CD4-positive, alpha-beta T cell (primary cell): Measurements from ENCODE around the gene LOXL1. TPM values are rescaled to one million over a fixed set of nuclear protein-coding genes. Genes with fewer than 3 reads are reported as not detected.

Source experiments
- ATAC-seq: fragments of 200-7000 bp; cut with Tn5 transposase; one replicate; pipeline ENCODE4 v1.10.0; 2022; ENCODE audit warnings: mild to moderate bottlenecking; ENCODE audit not compliant: poor library complexity
- CTCF ChIA-PET: fragments of 350-600 bp; sonication (Branson Sonifier 250); formaldehyde crosslinking; loops from one replicate; lab custom pipeline; 2021; ENCODE audit warnings: antibody characterized with exemption, inconsistent platforms; lab: Charles Lee
- POLR2A ChIA-PET: fragments of 350-600 bp; sonication (Branson Sonifier 250); formaldehyde crosslinking; loops from one replicate; lab custom pipeline; 2021; ENCODE audit warnings: antibody characterized with exemption, inconsistent platforms; lab: Charles Lee
- DNase-seq, 14 experiments: peaks; one replicate each; pipeline ENCODE4 v3.0.0-alpha.2; 2013 to 2020; ENCODE audit warnings: mixed read lengths in 2 of 14
- H3K27ac ChIP-seq, 2 donors: one replicate each; pipeline versions ENCODE4 v1.5.1 to v1.7.0; 2013; ENCODE audit warnings: low read length in 2 of 2, low read depth in 1 of 2, mild to moderate bottlenecking in 1 of 2
- H3K27me3 ChIP-seq, 2 experiments: 1 replicate in 1 of 2; 2 replicates in 1 of 2; pipeline versions ENCODE4 v1.6.1 to v1.7.0; 2013; ENCODE audit warnings: low read length in 2 of 2, control low read depth in 1 of 2, mild to moderate bottlenecking in 1 of 2, moderate library complexity in 1 of 2; ENCODE audit not compliant: insufficient read depth in 2 of 2, control insufficient read depth in 1 of 2
- H3K36me3 ChIP-seq: one replicate; pipeline ENCODE4 v1.6.1; 2013; ENCODE audit warnings: low read length, control low read depth; ENCODE audit not compliant: insufficient read depth
- H3K4me1 ChIP-seq: one replicate; pipeline ENCODE4 v1.6.1; 2013; ENCODE audit warnings: low read length, control low read depth; ENCODE audit not compliant: insufficient read depth
- H3K4me3 ChIP-seq: one replicate; pipeline ENCODE4 v1.5.1; 2013; ENCODE audit warnings: mild to moderate bottlenecking, low read length, moderate library complexity
- H3K9me3 ChIP-seq, 2 experiments: 1 replicate in 1 of 2; 2 replicates in 1 of 2; pipeline versions ENCODE4 v1.6.1 to v1.7.0; 2013; ENCODE audit warnings: low read length in 2 of 2, mild to moderate bottlenecking in 2 of 2, control low read depth in 1 of 2, moderate library complexity in 1 of 2; ENCODE audit not compliant: control insufficient read depth in 1 of 2, insufficient read depth in 1 of 2
- H3K27ac Mint-ChIP-seq: one replicate; pipeline ENCODE4 v1.8.0; 2020; ENCODE audit warnings: mixed read lengths
- H3K27me3 Mint-ChIP-seq: one replicate; pipeline ENCODE4 v1.8.0; 2021; ENCODE audit warnings: mixed read lengths
- H3K36me3 Mint-ChIP-seq: one replicate; pipeline ENCODE4 v1.8.0; 2021; ENCODE audit warnings: low read depth, mixed read lengths
- H3K4me1 Mint-ChIP-seq: one replicate; pipeline ENCODE4 v1.8.0; 2021; ENCODE audit warnings: low read depth, mixed read lengths
- H3K4me3 Mint-ChIP-seq: one replicate; pipeline ENCODE4 v1.8.0; 2020; ENCODE audit warnings: mild to moderate bottlenecking, mixed read lengths
- H3K9me3 Mint-ChIP-seq: one replicate; pipeline ENCODE4 v1.8.0; 2020; ENCODE audit warnings: mixed read lengths
- CTCF ChIP-seq: fragments of 200-600 bp; IDR thresholded peaks from one replicate; pipeline ENCODE4 v1.8.0; 2022; ENCODE audit warnings: antibody characterized with exemption, mild to moderate bottlenecking
- intact Hi-C, 2 experiments: fragments of 100-400 bp; cut with DNase I in 1 of 2; cut with micrococcal nuclease in 1 of 2; formaldehyde crosslinking; loops; one replicate each; pipeline versions ENCODE4 v1.15.1 to v1.9.0; 2023 to 2025; cut with DNase I, micrococcal nuclease
- total RNA-seq, 174 experiments: library from RNA in 2 of 174; stranded (reverse) in 2 of 174; gene quantifications; one replicate each; pipeline ENCODE4 v1.2.3 and lab custom pipeline; 2021 to 2026

LOXL1 gene
- total RNA-seq, 2 experiments from 2014 or later = 3.0 to 3.5 TPM

GRCh38 chr15:73902121-73903020 is 23.9 kb upstream of the LOXL1 start:
- Histone ChIP-seq H3K4me3 (no peak overlapping the region), H3K36me3 (no peaks in the 10 kb centered on the region), H3K9me3 (no peaks in the 10 kb centered on the region), H3K4me1 (peaks cover 1% of the 10 kb centered on the region), H3K27ac (no peak overlapping the region), H3K27me3 (no peaks in the 10 kb centered on the region)
- no peak overlapping the region for H3K4me3 Mint-ChIP-seq
- ChIA-PET CTCF (no interaction called here), POLR2A (no interaction called here)
- no peak for DNase-seq
- TF ChIP-seq CTCF = no peak
- H3K9me3 Mint-ChIP-seq = no peaks in the 10 kb centered on the region
- peaks cover 6% of the 10 kb centered on the region for H3K36me3 Mint-ChIP-seq
- H3K27me3 Mint-ChIP-seq = no peaks in the 10 kb centered on the region
- no peak for ATAC-seq
- H3K27ac Mint-ChIP-seq = no peak overlapping the region
- intact Hi-C loops = no loop called here
- H3K4me1 Mint-ChIP-seq = no peaks in the 10 kb centered on the region

GRCh38 chr15:73904026-73904815 is 22.0 kb upstream of the LOXL1 start:
- intact Hi-C loops = no loop called here
- Mint-ChIP-seq H3K36me3 (peaks cover 11% of the 10 kb centered on the region), H3K9me3 (no peaks in the 10 kb centered on the region), H3K27me3 (no peaks in the 10 kb centered on the region), H3K4me3 (no peak overlapping the region), H3K27ac (no peak overlapping the region), H3K4me1 (no peaks in the 10 kb centered on the region)
- Histone ChIP-seq H3K27ac (no peak overlapping the region), H3K9me3 (no peaks in the 10 kb centered on the region), H3K4me3 (no peak overlapping the region), H3K36me3 (no peaks in the 10 kb centered on the region), H3K27me3 (no peaks in the 10 kb centered on the region), H3K4me1 (no peaks in the 10 kb centered on the region)
- CTCF ChIA-PET = no interaction called here
- POLR2A ChIA-PET = no interaction called here
- no peak for ATAC-seq
- no peak for TF ChIP-seq CTCF
- no peak for DNase-seq

DNA sequence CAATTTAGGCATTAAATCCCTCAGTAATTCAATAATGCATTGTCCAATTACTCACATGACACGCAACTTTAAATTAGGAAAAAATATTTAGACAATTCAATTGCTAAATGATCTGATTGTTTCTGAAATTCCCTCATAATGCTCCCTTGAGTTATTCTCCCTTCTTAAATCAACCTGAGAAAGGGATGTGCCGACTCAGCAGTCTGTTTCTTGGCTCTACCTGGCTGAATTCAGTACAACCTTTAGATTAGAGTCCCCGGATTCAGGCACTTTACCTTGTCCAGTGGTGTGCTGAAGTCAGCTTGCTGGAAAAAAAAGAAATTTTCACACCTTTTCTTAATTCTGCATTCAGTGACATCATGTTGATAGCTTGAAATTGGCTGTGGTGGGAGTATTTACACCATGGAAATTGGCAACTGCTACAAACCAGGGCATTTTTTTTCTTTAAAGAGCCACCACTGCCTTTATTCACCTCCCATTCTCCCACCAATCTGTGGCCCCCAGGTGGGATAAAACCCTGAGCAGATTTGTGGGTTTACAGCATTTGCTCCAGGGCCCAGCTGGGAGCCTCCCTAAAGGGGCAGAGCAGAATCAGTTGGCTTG is 20.9 kb upstream of the LOXL1 start:
- Histone ChIP-seq H3K36me3 (no peaks in the 10 kb centered on the region), H3K4me3 (no peak overlapping the region), H3K27ac (no peak overlapping the region), H3K4me1 (no peaks in the 10 kb centered on the region), H3K27me3 (no peaks in the 10 kb centered on the region), H3K9me3 (no peaks in the 10 kb centered on the region)
- no peaks in the 10 kb centered on the region for H3K9me3 Mint-ChIP-seq
- no peak for TF ChIP-seq CTCF
- no peak overlapping the region for H3K4me3 Mint-ChIP-seq
- peaks cover 11% of the 10 kb centered on the region for H3K36me3 Mint-ChIP-seq
- H3K4me1 Mint-ChIP-seq = no peaks in the 10 kb centered on the region
- DNase-seq (no peak), ATAC-seq (no peak)
- ChIA-PET CTCF (no interaction called here), POLR2A (no interaction called here)
- no peaks in the 10 kb centered on the region for H3K27me3 Mint-ChIP-seq
- intact Hi-C loops = no loop called here
- no peak overlapping the region for H3K27ac Mint-ChIP-seq
